Esophagus mucosa (tissue), 1 donor: ENCODE data around the gene HAGH. TPM values are rescaled to one million over a fixed set of nuclear protein-coding genes. Genes with fewer than 3 reads are reported as not detected.
A peak's percentile ranks its signal among the peaks of the same experiment; 100 is the strongest.

ENCODE experiments used
- ATAC-seq: fragments of 200-7000 bp; cut with Tn5 transposase; one replicate; pipeline ENCODE4 v1.9.1; 2020
- total RNA-seq: library from RNA; stranded (reverse); gene quantifications from one replicate; pipeline ENCODE4 v1.2.4, GENCODE V29; 2023
- donor health status: DM: yes; HTN: yes; CAD: no.

The HAGH gene
- total RNA-seq, 1 donor from 2014 or later, result 16.9 TPM

- no peak for ATAC-seq
Observed at GRCh38 chr16:1786242-1787055, 40.2 kb downstream of the HAGH start.

GRCh38 chr16:1785846-1786170, 40.8 kb downstream of the HAGH start:
- no peak for ATAC-seq

GRCh38 chr16:1784977-1785845, 41.4 kb downstream of the HAGH start:
- no peak for ATAC-seq

- ATAC-seq, result peak; percentile 88
Observed at GRCh38 chr16:1782408-1783264, 44.0 kb downstream of the HAGH start, which contains the start of the genes NUBP2 and SPSB3. Gene NUBP2 (plus strand): TSS chr16:1782960. CDS start chr16:1783021, 61 bp downstream. Gene SPSB3 (minus strand): TSS chr16:1782571. CDS start chr16:1781483, 1,088 bp downstream.

GRCh38 chr16:1781758-1782407, 44.7 kb downstream of the HAGH start:
- ATAC-seq, result peak; percentile 14

- ATAC-seq, result no peak
Observed at GRCh38 chr16:1781254-1781653, 45.4 kb downstream of the HAGH start.

GRCh38 chr16:1780677-1781072, 46.0 kb downstream of the HAGH start:
- no peak for ATAC-seq

GRCh38 chr16:1779741-1780676, 46.6 kb downstream of the HAGH start:
- peak; percentile 14 for ATAC-seq

GRCh38 chr16:1779234-1779701, 47.4 kb downstream of the HAGH start:
- ATAC-seq, result no peak

- no peak for ATAC-seq
Observed at GRCh38 chr16:1778200-1779179, 48.1 kb downstream of the HAGH start.

- ATAC-seq, result no peak
Observed at GRCh38 chr16:1777375-1778199, 49.0 kb downstream of the HAGH start.

GRCh38 chr16:1776991-1777374, 49.6 kb downstream of the HAGH start:
- ATAC-seq, result no peak

GRCh38 chr16:1776672-1776955, 50.0 kb downstream of the HAGH start:
- no peak for ATAC-seq

- no peak for ATAC-seq
Observed at GRCh38 chr16:1775846-1776671, 50.6 kb downstream of the HAGH start.

- ATAC-seq, result no peak
Observed at GRCh38 chr16:1775006-1775845, 51.4 kb downstream of the HAGH start.

- no peak for ATAC-seq
Observed at GRCh38 chr16:1774448-1774780, 52.2 kb downstream of the HAGH start.
